Measurements from ENCODE around the gene DDN. TPM values are rescaled to one million over a fixed set of nuclear protein-coding genes. Genes with fewer than 3 reads are reported as not detected.

Gene DDN
- polyA plus RNA-seq, 1 of the 3 experiments (the other 2 are of a cell fraction): 0.20 TPM

DNA sequence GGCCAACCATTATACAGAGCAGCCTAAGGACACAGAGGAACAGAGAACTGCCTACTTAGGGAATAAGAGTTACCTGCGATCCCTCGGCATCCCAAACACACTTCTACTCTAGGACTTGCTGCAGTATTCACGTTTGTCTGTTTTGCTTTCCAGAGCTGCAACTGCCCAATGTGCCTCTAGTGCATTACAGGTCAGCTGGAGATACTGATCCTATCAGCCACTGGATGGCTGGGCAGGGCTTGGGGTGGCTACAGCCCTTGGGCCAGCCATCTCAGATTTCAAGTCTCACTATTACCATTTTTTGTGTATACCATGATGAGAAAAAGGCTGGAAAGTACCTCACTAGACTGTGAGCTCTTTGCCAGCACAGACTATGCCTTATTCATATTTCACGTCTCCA, 46.5 kb downstream of the DDN start:
- H3K27ac ChIP-seq (ENCODE audit: low read depth in 2 of 2, low read length in 1 of 2): no peak overlapping the region
- no peaks in the 10 kb centered on the region for H3K27me3 ChIP-seq (ENCODE audit: insufficient read depth)
- H3K4me3 ChIP-seq (ENCODE audit: low read depth in 2 of 2, low read length in 1 of 2): no peak overlapping the region
- POLR2A ChIA-PET: interaction anchor here (1.3 to 1.6 kb wide), 2 partner anchors 13 to 14 kb away, joined by 3 to 4 read pairs; no protein-coding TSS in a partner anchor
- peaks cover 80% of the 10 kb centered on the region for H4K20me1 ChIP-seq (ENCODE audit: insufficient read depth)
- peaks cover 96% of the 10 kb centered on the region for H3K79me2 ChIP-seq (ENCODE audit: insufficient read depth)
- peaks cover 38 to 48% of the 10 kb centered on the region in 2 experiments for H3K36me3 ChIP-seq (replicated peaks in 1 of 2; ENCODE audit: control insufficient read depth in 1 of 2, insufficient read depth in 2 of 2, low read length in 1 of 2)
- H3K4me2 ChIP-seq: no peak overlapping the region
- peaks cover 4 to 13% of the 10 kb centered on the region in 2 experiments; a peak in 3 of 4 replicates for H3K4me1 ChIP-seq (ENCODE audit: control insufficient read depth in 1 of 2, insufficient read depth in 2 of 2, low read depth in 1 of 2, low read length in 1 of 2)
- TF ChIP-seq RFX5 (IDR thresholded peaks at IDR 0.05; ENCODE audit: low read length): no peak
- no peak for TF ChIP-seq RCOR1 (IDR thresholded peaks at IDR 0.05; ENCODE audit: low read length)
- TF ChIP-seq, protein P1, sequence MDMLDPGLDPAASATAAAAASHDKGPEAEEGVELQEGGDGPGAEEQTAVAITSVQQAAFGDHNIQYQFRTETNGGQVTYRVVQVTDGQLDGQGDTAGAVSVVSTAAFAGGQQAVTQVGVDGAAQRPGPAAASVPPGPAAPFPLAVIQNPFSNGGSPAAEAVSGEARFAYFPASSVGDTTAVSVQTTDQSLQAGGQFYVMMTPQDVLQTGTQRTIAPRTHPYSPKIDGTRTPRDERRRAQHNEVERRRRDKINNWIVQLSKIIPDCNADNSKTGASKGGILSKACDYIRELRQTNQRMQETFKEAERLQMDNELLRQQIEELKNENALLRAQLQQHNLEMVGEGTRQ (IDR thresholded peaks at IDR 0.05; ENCODE audit: borderline replicate concordance, low read depth, low read length): no peak
- no peak for TF ChIP-seq POLR2AphosphoS5 (IDR thresholded peaks at IDR 0.05; ENCODE audit: low read depth, low read length)
- TF ChIP-seq MXI1 (IDR thresholded peaks at IDR 0.05; ENCODE audit: low read depth, low read length): no peak
- TF ChIP-seq RAD21 (IDR thresholded peaks at IDR 0.05; ENCODE audit: low read length): no peak
- no peak for TF ChIP-seq SIN3A (IDR thresholded peaks at IDR 0.05; ENCODE audit: borderline replicate concordance, low read depth, low read length)
- TF ChIP-seq EP300 (IDR thresholded peaks at IDR 0.05; ENCODE audit: borderline replicate concordance in 1 of 2, low read depth in 1 of 2, low read length in 1 of 2): no peak
- TF ChIP-seq CHD2 (IDR thresholded peaks at IDR 0.05; ENCODE audit: low read length, partially characterized antibody): no peak
- no peak for TF ChIP-seq TAF1 (IDR thresholded peaks at IDR 0.05; ENCODE audit: borderline replicate concordance, low read depth, low read length)
- no peak for TF ChIP-seq NRF1 (IDR thresholded peaks at IDR 0.05; ENCODE audit: low read depth, low read length)
- TF ChIP-seq, protein P2, sequence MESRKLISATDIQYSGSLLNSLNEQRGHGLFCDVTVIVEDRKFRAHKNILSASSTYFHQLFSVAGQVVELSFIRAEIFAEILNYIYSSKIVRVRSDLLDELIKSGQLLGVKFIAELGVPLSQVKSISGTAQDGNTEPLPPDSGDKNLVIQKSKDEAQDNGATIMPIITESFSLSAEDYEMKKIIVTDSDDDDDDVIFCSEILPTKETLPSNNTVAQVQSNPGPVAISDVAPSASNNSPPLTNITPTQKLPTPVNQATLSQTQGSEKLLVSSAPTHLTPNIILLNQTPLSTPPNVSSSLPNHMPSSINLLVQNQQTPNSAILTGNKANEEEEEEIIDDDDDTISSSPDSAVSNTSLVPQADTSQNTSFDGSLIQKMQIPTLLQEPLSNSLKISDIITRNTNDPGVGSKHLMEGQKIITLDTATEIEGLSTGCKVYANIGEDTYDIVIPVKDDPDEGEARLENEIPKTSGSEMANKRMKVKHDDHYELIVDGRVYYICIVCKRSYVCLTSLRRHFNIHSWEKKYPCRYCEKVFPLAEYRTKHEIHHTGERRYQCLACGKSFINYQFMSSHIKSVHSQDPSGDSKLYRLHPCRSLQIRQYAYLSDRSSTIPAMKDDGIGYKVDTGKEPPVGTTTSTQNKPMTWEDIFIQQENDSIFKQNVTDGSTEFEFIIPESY (IDR thresholded peaks at IDR 0.05; ENCODE audit: borderline replicate concordance, low read depth): no peak
- no peak for TF ChIP-seq GABPA (IDR thresholded peaks at IDR 0.05; ENCODE audit: low read depth)
- no peaks in the 10 kb centered on the region for H3K9me3 ChIP-seq
- no peak for DNase-seq
- CTCF ChIA-PET: interaction anchor here (0.7 to 3.7 kb wide), 11 partner anchors 9 to 135 kb away, joined by 3 to 21 read pairs (median 4); partner anchors contain the start of genes DDX23 and WNT1
- H3K9me2 ChIP-seq: no peaks in the 10 kb centered on the region
- H3F3A ChIP-seq (replicated peaks; ENCODE audit: insufficient read depth): peaks cover 11% of the 10 kb centered on the region
- H2AFZ ChIP-seq (ENCODE audit: low read depth): no peak overlapping the region
- H3K9ac ChIP-seq: no peak overlapping the region
- WGBS (ENCODE audit: low lambda C conversion rate): 95% methylated on average over 4 of the region's 4 CpGs

DNA sequence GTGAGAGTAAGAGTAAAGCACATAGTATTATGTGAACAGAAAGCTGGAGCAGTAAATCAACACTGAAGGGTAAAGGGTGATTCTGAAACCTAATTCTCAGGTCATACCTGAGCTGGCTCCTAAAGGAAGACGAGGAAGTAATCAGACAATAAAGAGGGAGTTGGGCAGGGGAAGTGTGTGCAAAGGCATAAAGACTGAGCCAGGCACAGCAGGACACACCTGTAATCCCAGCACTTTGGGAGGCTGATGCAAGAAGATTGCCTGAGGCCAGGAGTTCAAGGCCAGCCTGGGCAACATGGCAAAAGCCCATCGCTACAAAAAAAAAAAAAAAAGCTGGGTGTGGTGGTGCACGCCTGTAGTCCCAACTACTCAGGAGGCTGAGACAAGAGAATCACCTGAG, 51.4 kb downstream of the DDN start:
- Histone ChIP-seq H4K20me1 (ENCODE audit: insufficient read depth) (peaks cover 93% of the 10 kb centered on the region), H3K36me3 (replicated peaks in 1 of 2; ENCODE audit: control insufficient read depth in 1 of 2, insufficient read depth in 2 of 2, low read length in 1 of 2) (peaks cover 18 to 23% of the 10 kb centered on the region in 2 experiments), H3F3A (replicated peaks; ENCODE audit: insufficient read depth) (no peaks in the 10 kb centered on the region), H3K9me3 (no peaks in the 10 kb centered on the region), H3K4me1 (ENCODE audit: control insufficient read depth in 1 of 2, insufficient read depth in 2 of 2, low read depth in 1 of 2, low read length in 1 of 2) (peaks cover 0 to 2% of the 10 kb centered on the region in 2 experiments; a peak in 1 of 4 replicates), H3K27me3 (ENCODE audit: insufficient read depth) (no peaks in the 10 kb centered on the region), H3K9me2 (no peaks in the 10 kb centered on the region), H3K4me3 (ENCODE audit: low read depth in 2 of 2, low read length in 1 of 2) (no peak overlapping the region), H2AFZ (ENCODE audit: low read depth) (no peak overlapping the region), H3K4me2 (no peak overlapping the region), H3K9ac (no peak overlapping the region), H3K79me2 (ENCODE audit: insufficient read depth) (peaks cover 100% of the 10 kb centered on the region), H3K27ac (ENCODE audit: low read depth in 2 of 2, low read length in 1 of 2) (no peak overlapping the region)
- WGBS (ENCODE audit: low lambda C conversion rate): 97% methylated on average over 3 of the region's 3 CpGs
- ChIA-PET CTCF (interaction anchor here (0.7 to 2.6 kb wide), 6 partner anchors 12 to 133 kb away, joined by 3 to 10 read pairs (median 6); partner anchors contain the start of gene WNT1), POLR2A (no interaction called here)
- DNase-seq: no peak
- no peak for TF ChIP-seq FOXJ3 (CRISPR knock-in tag; IDR thresholded peaks at IDR 0.05)
- TF ChIP-seq POLR2AphosphoS5 (IDR thresholded peaks at IDR 0.05; ENCODE audit: low read depth, low read length): no peak
- TF ChIP-seq SMC3 (IDR thresholded peaks at IDR 0.05; ENCODE audit: low read depth, low read length): no peak
- TF ChIP-seq, protein P3, sequence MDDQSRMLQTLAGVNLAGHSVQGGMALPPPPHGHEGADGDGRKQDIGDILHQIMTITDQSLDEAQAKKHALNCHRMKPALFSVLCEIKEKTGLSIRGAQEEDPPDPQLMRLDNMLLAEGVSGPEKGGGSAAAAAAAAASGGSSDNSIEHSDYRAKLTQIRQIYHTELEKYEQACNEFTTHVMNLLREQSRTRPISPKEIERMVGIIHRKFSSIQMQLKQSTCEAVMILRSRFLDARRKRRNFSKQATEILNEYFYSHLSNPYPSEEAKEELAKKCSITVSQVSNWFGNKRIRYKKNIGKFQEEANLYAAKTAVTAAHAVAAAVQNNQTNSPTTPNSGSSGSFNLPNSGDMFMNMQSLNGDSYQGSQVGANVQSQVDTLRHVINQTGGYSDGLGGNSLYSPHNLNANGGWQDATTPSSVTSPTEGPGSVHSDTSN (IDR thresholded peaks at IDR 0.05): no peak
- TF ChIP-seq, protein P2 (IDR thresholded peaks at IDR 0.05; ENCODE audit: borderline replicate concordance, low read depth): no peak
- no peak for TF ChIP-seq NFIC (IDR thresholded peaks at IDR 0.05; ENCODE audit: borderline replicate concordance)
- TF ChIP-seq EZH2phosphoT487 (IDR thresholded peaks at IDR 0.05; ENCODE audit: borderline replicate concordance, low read depth): no peak
- no peak for TF ChIP-seq GABPA (IDR thresholded peaks at IDR 0.05; ENCODE audit: low read depth)
- TF ChIP-seq FOSL2 (IDR thresholded peaks at IDR 0.05; ENCODE audit: borderline replicate concordance, low read depth): no peak
- TF ChIP-seq, protein P4, sequence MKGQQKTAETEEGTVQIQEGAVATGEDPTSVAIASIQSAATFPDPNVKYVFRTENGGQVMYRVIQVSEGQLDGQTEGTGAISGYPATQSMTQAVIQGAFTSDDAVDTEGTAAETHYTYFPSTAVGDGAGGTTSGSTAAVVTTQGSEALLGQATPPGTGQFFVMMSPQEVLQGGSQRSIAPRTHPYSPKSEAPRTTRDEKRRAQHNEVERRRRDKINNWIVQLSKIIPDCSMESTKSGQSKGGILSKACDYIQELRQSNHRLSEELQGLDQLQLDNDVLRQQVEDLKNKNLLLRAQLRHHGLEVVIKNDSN (IDR thresholded peaks at IDR 0.05; ENCODE audit: borderline replicate concordance, low read depth): no peak
- TF ChIP-seq TEAD4 (IDR thresholded peaks at IDR 0.05; ENCODE audit: borderline replicate concordance, insufficient read depth): no peak
